MCF 10A (cell line): ENCODE measurements around the gene LRP8. TPM values are rescaled to one million over a fixed set of nuclear protein-coding genes. Genes with fewer than 3 reads are reported as not detected.

Experiments used
- BruUV-seq: library from RNA; stranded (reverse); fragments of 400-500 nt; replicated peaks from 2 replicates; lab custom pipeline; 2021; lab: Mats Ljungman, UMichigan
- CTCF ChIA-PET: fragments of 300-600 bp; sonication (Branson Sonifier 250); formaldehyde crosslinking; extraction: SDS; loops from one replicate; lab custom pipeline; 2021; ENCODE audit warnings: antibody characterized with exemption, inconsistent platforms; lab: Yijun Ruan, JAX
- POLR2A ChIA-PET: fragments of 300-600, 350-650 bp; sonication (Branson Sonifier 250); formaldehyde crosslinking; extraction: SDS; loops from one replicate; lab custom pipeline; 2020; ENCODE audit warnings: antibody characterized with exemption, inconsistent platforms; lab: Yijun Ruan, JAX
- DNase-seq: peaks from one replicate; pipeline ENCODE4 v3.0.0-alpha.2; 2018; ENCODE audit not compliant: unreplicated experiment
- H3K27ac Mint-ChIP-seq: one replicate; pipeline ENCODE4 v1.8.0; 2022; ENCODE audit warnings: mild to moderate bottlenecking, low read depth, mixed read lengths; ENCODE audit not compliant: unreplicated experiment
- H3K27me3 Mint-ChIP-seq: one replicate; pipeline ENCODE4 v1.8.0; 2022; ENCODE audit warnings: mixed read lengths; ENCODE audit not compliant: insufficient read depth, unreplicated experiment
- H3K36me3 Mint-ChIP-seq: one replicate; pipeline ENCODE4 v1.8.0; 2022; ENCODE audit warnings: mild to moderate bottlenecking, moderate library complexity, mixed read lengths; ENCODE audit not compliant: insufficient read depth, unreplicated experiment
- H3K4me1 Mint-ChIP-seq: one replicate; pipeline ENCODE4 v1.8.0; 2022; ENCODE audit warnings: mixed read lengths; ENCODE audit not compliant: insufficient read depth, unreplicated experiment
- H3K4me3 Mint-ChIP-seq: one replicate; pipeline ENCODE4 v1.8.0; 2022; ENCODE audit warnings: mild to moderate bottlenecking, moderate library complexity, mixed read lengths; ENCODE audit not compliant: unreplicated experiment
- H3K9me3 Mint-ChIP-seq: one replicate; pipeline ENCODE4 v1.8.0; 2022; ENCODE audit warnings: mixed read lengths; ENCODE audit not compliant: unreplicated experiment
- intact Hi-C: fragments of 100-400 bp; cut with micrococcal nuclease; formaldehyde crosslinking; loops from 2 replicates; pipeline ENCODE4 v1.14.1; 2022
- total RNA-seq: library from RNA; stranded (reverse); gene quantifications from 2 replicates; pipeline ENCODE4 v1.2.3, GENCODE V29; 2022
- TF ChIP-seq, protein P1 (sequence below): fragments of 200-600 bp; IDR thresholded peaks from one replicate; pipeline ENCODE4 v1.8.0; 2022; ENCODE audit warnings: antibody characterized with exemption, mild to moderate bottlenecking; ENCODE audit not compliant: unreplicated experiment

The LRP8 gene
- total RNA-seq, 1 experiment from 2014 or later = 21.8 TPM

- BruUV-seq = no TSS peak
Measured at GRCh38 chr1:53348486-53349368, 20.9 kb upstream of the LRP8 start.

DNA sequence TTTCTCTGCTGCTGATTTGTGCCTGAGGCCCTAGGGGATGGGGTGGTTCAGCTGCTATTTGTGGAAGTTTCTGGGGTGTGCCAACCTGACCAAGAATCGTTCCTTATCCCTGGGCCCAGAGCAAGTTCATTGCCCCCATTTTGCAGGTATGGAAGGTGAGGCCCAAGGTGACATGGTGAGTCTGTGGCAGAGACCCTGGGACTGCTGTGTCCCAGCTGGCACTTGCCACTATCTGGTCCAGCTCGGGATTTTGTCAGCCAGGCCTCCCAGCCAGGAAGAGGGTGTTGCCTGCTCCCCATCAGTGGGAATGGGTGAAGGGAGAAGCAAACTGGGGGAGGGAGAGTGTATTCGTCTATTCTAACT lies 18.9 kb upstream of the LRP8 start:
- Mint-ChIP-seq H3K27me3 (no peaks in the 10 kb centered on the region), H3K27ac (no peak overlapping the region), H3K36me3 (no peaks in the 10 kb centered on the region), H3K4me1 (no peaks in the 10 kb centered on the region), H3K4me3 (no peak overlapping the region), H3K9me3 (no peaks in the 10 kb centered on the region)
- CTCF ChIA-PET = interaction anchor here (0.6 kb wide), 1 partner anchor 74 kb away, joined by 4 read pairs; no protein-coding TSS in a partner anchor
- BruUV-seq = no TSS peak
- intact Hi-C loops = no loop called here
- POLR2A ChIA-PET = no interaction called here
- TF ChIP-seq, protein P1, sequence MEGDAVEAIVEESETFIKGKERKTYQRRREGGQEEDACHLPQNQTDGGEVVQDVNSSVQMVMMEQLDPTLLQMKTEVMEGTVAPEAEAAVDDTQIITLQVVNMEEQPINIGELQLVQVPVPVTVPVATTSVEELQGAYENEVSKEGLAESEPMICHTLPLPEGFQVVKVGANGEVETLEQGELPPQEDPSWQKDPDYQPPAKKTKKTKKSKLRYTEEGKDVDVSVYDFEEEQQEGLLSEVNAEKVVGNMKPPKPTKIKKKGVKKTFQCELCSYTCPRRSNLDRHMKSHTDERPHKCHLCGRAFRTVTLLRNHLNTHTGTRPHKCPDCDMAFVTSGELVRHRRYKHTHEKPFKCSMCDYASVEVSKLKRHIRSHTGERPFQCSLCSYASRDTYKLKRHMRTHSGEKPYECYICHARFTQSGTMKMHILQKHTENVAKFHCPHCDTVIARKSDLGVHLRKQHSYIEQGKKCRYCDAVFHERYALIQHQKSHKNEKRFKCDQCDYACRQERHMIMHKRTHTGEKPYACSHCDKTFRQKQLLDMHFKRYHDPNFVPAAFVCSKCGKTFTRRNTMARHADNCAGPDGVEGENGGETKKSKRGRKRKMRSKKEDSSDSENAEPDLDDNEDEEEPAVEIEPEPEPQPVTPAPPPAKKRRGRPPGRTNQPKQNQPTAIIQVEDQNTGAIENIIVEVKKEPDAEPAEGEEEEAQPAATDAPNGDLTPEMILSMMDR = no peak
- DNase-seq = no peak

More at GRCh38 chr1:53348486-53349368, 20.9 kb upstream of the LRP8 start:
- CTCF ChIA-PET = interaction anchor here (0.7 kb wide), 1 partner anchor 17 kb away, joined by 3 read pairs; no protein-coding TSS in a partner anchor
- no peaks in the 10 kb centered on the region for H3K9me3 Mint-ChIP-seq
- intact Hi-C loops = no loop called here
- no peaks in the 10 kb centered on the region for H3K36me3 Mint-ChIP-seq
- POLR2A ChIA-PET = no interaction called here
- H3K27me3 Mint-ChIP-seq = no peaks in the 10 kb centered on the region
- TF ChIP-seq, protein P1 = no peak
- H3K4me1 Mint-ChIP-seq = no peaks in the 10 kb centered on the region
- no peak for DNase-seq
- H3K4me3 Mint-ChIP-seq = no peak overlapping the region
- H3K27ac Mint-ChIP-seq = no peak overlapping the region

DNA sequence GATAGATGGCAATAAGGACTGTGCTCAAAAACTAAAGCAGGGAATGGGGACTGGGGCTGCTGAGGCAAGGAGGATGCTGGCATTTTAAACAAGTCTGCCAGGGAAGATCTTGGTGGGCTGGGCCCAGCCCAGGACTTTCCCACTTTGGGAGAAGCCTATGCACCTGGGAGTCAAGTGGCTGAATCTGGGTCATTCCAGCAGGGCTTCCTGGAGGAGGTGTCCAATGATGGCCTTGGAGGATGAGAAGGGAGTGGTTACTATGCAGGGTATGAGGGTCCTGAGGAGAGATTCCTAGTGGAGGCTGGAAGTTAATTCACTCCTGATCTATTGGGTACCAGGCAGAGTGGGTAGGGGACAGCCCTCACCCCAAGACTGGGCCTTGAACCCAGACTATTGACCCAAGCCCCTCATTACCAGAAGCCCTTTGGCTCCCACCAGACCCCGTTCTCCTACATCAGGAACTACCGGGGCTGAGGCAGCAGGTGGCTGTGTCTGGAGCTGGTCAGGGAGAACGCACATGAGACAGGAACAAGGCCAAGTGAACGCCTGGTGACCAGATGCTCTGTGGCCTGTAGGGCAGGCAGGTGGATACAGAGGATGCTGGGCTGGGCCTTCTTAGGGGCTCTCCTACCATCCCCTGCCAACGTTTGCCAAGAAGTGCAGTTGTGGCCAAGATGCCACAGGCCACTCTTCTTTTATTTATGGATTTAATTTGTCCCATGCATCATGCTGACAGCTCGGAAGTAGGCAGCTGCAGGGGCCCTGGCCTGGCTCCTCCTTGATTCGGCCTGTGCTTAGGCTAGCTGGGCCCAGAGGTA lies 18.3 kb upstream of the LRP8 start:
- intact Hi-C loops = no loop called here
- Mint-ChIP-seq H3K9me3 (no peaks in the 10 kb centered on the region), H3K4me3 (no peak overlapping the region), H3K36me3 (no peaks in the 10 kb centered on the region), H3K27ac (no peak overlapping the region), H3K4me1 (no peaks in the 10 kb centered on the region), H3K27me3 (no peaks in the 10 kb centered on the region)
- TF ChIP-seq, protein P1 = no peak
- POLR2A ChIA-PET = no interaction called here
- BruUV-seq = no TSS peak
- CTCF ChIA-PET = interaction anchor here (0.6 kb wide), 1 partner anchor 74 kb away, joined by 4 read pairs; no protein-coding TSS in a partner anchor
- DNase-seq = no peak
